Occipital lobe (tissue), 2 donors: ENCODE results near the gene CLASP1. TPM values are rescaled to one million over a fixed set of nuclear protein-coding genes. Genes with fewer than 3 reads are reported as not detected.
"Not testable (repeated sequence)": the region's sequence is repeated elsewhere in the genome, so short reads cannot be mapped to it uniquely, and the experiment has no call there.

Source experiments
- DNase-seq: peaks from one replicate; lab custom pipeline; 2025; lab: John Stamatoyannopoulos, UW
- total RNA-seq: library from RNA; depleted of rRNA; stranded (reverse); fragments of >200 nt; gene quantifications from one replicate; pipeline ENCODE4 v1.2.3, GENCODE V29; 2014

The CLASP1 gene
- total RNA-seq, 1 donor from 2014 or later = 215 TPM

- no peak for DNase-seq
These were observed 298.9 kb downstream of the CLASP1 start for GRCh38 chr2:121350402-121350775.

- DNase-seq = no peak
These were observed 299.4 kb downstream of the CLASP1 start for GRCh38 chr2:121349721-121350401.

- DNase-seq = no peak
These were observed 301.0 kb downstream of the CLASP1 start for GRCh38 chr2:121348128-121348740.

GRCh38 chr2:121346859-121347258 is 302.4 kb downstream of the CLASP1 start:
- DNase-seq = no peak

GRCh38 chr2:121346407-121346806 is 302.9 kb downstream of the CLASP1 start:
- DNase-seq = no peak

GRCh38 chr2:121345887-121346286 is 303.4 kb downstream of the CLASP1 start:
- no peak for DNase-seq

GRCh38 chr2:121345101-121345500 is 304.2 kb downstream of the CLASP1 start:
- DNase-seq = no peak

GRCh38 chr2:121343828-121344399 is 305.3 kb downstream of the CLASP1 start:
- DNase-seq = not testable (repeated sequence)

- DNase-seq = no peak
These were observed 306.1 kb downstream of the CLASP1 start for GRCh38 chr2:121343191-121343590.

GRCh38 chr2:121342751-121343150 is 306.5 kb downstream of the CLASP1 start:
- no peak for DNase-seq

GRCh38 chr2:121340926-121341325 is 308.3 kb downstream of the CLASP1 start:
- DNase-seq = no peak

GRCh38 chr2:121338281-121338680 is 311.0 kb downstream of the CLASP1 start:
- DNase-seq = no peak

- no peak for DNase-seq
These were observed 312.6 kb downstream of the CLASP1 start for GRCh38 chr2:121336528-121337294.

GRCh38 chr2:121335294-121336290 is 313.7 kb downstream of the CLASP1 start:
- no peak for DNase-seq

- DNase-seq = no peak
These were observed 314.5 kb downstream of the CLASP1 start for GRCh38 chr2:121334581-121335293.

- DNase-seq = no peak
These were observed 315.3 kb downstream of the CLASP1 start for GRCh38 chr2:121333834-121334558.

GRCh38 chr2:121333231-121333630 is 316.0 kb downstream of the CLASP1 start:
- DNase-seq = no peak

- not testable (repeated sequence) for DNase-seq
These were observed 317.9 kb downstream of the CLASP1 start for GRCh38 chr2:121331324-121331723.

GRCh38 chr2:121330921-121331320 is 318.3 kb downstream of the CLASP1 start:
- DNase-seq = no peak

- DNase-seq = no peak
These were observed 319.5 kb downstream of the CLASP1 start for GRCh38 chr2:121329786-121330185.
